A375 (cell line): ENCODE results near the gene MTCP1. TPM values are rescaled to one million over a fixed set of nuclear protein-coding genes. Genes with fewer than 3 reads are reported as not detected.

Experiments
- total RNA-seq: library from RNA; depleted of rRNA; stranded (reverse); fragments of >200 nt; shearing (Covaris generic); gene quantifications from 2 replicates; pipeline ENCODE4 v1.2.3, GENCODE V29; 2014; rRNA removed

The MTCP1 gene, protein sequence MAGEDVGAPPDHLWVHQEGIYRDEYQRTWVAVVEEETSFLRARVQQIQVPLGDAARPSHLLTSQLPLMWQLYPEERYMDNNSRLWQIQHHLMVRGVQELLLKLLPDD
- total RNA-seq = 26.0 and 40.4 TPM in 2 replicates

DNA sequence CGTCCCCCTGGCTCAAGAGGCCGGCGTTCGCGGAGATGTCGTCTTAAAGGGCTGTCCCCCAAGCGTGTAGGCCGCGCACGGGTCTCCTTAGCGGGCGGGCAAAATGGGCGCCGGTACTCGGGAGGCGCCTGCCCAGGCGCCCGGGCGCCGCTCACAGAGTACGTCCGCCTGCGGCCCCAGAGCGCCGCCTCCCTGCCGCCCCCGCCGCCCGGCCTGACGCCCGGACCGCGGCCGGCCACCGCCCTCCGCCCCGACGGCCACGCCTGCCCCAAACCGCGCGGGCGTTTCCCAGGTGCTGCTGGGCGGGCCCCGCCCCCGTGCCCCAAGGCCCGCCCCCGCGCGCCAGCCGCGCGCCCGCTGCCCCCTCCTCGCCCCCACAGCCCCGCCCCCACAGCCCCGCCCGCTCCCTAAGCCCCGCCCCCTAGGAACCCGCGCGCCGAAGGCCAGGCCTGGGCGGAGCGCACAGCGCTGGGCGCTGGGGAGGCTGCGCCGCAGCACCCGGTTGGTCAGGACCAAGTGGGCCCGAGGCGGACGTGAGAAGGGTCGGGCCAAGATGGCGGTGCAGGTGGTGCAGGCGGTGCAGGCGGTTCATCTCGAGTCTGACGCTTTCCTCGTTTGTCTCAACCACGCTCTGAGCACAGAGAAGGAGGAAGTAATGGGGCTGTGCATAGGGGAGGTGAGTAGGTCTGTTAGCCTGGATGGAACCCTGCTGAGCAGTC is at the start of gene MTCP1, which contains the start of the genes BRCC3 and CMC4:
TSS of gene MTCP1 (minus strand) at position 162 of the 719 bp plus-strand sequence. CDS start 5,126 bp downstream, outside the sequence.
TSS of gene BRCC3 (plus strand) at position 534 of the 719 bp plus-strand sequence. CDS start at position 554, 20 bp downstream.
TSS of gene CMC4 (minus strand) at position 162 of the 719 bp plus-strand sequence. CDS start 7,113 bp downstream, outside the sequence.

DNA sequence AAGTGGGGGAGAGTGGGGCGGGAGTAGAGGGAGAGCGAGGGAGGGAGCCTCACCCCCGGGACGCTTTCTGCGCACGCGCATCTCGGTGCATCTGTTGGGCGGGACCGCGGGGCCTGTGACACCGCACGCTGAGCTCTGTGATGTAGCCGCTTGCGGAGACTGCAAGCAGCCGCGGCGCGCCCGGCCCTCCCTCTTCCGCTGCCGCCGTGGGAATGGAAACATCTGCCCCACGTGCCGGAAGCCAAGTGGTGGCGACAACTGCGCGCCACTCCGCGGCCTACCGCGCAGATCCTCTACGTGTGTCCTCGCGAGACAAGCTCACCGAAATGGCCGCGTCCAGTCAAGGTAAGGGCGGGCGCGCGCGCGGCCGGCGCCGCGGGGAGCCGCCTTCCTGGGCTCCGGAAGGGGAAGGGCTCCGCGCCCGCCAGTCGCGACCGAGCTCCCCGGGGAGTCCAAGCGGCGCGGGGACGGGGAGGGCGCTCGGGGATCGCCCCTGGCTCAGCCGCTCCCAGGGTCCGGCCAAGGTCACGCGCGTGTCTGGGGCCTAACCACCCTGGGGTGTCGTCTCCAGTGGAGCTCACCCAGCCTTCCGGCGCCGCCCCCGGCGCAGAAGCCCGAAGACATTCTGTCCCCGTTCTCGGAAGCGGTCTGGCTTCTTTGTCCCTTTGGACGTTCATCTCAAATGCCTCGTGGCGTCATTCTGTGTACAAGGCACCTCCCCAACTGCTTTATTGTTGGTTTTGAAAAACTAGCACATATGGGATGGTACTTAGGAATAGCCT is 44.0 kb downstream of the MTCP1 start, which contains the start of gene FUNDC2:
TSS of gene FUNDC2 (plus strand) at position 118 of the 782 bp plus-strand sequence. CDS start at position 213, 95 bp downstream.

DNA sequence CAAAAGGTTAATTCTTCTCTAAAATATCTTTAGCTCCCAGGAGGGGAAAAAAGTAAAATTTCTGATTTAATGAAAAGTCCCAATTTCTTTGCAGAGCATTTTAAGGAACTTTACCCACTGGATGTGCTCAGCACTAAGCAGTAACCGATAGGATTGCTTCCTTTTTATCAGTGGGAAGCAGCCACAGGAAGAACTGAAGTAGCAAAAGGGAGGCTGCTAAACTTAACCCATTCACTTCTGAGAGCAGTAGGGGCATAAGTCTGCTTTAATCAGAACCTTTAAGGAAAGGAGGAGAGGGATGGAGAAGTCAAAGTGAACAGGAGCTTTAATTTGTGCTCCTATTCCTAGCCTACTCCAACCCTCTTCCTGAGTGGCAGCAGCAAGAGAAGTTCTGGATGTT is 48.4 kb downstream of the MTCP1 start, which contains the start of gene F8:
TSS of gene F8 (minus strand) at position 139 of the 400 bp plus-strand sequence. CDS start 171 bp downstream, outside the sequence.

Other genes starting within 250 kb of the MTCP1 start
- not detected in 2 replicates for gene SMIM9, start 236.5 kb downstream of the MTCP1 start, total RNA-seq
- 4.0 and 4.6 TPM in 2 replicates for gene F8A1, start 184.8 kb downstream of the MTCP1 start, total RNA-seq
- gene F8, start 48.4 kb downstream of the MTCP1 start, total RNA-seq = 0.58 and 3.5 TPM in 2 replicates
- 45.8 and 49.8 TPM in 2 replicates for gene FUNDC2, start 44.3 kb downstream of the MTCP1 start, total RNA-seq
- 11.5 and 19.2 TPM in 2 replicates for gene CMC4, start within 50 bp of the MTCP1 start, total RNA-seq
- gene BRCC3, start 372 bp upstream of the MTCP1 start, total RNA-seq = 9.4 and 11.3 TPM in 2 replicates
- 59.0 and 61.8 TPM in 2 replicates for gene VBP1, start 145.3 kb upstream of the MTCP1 start, total RNA-seq
- gene RAB39B, start 193.4 kb upstream of the MTCP1 start, total RNA-seq = 5.3 TPM in 2 replicates